GM21390 (cell line): ENCODE measurements around the gene P3H1.

Source experiments
- ATAC-seq: cut with Tn5 transposase; IDR thresholded peaks from one replicate; pipeline ENCODE4 v1.9.1; 2021; ENCODE audit not compliant: unreplicated experiment

Gene P3H1

GRCh38 chr1:42745851-42746250 is 21.0 kb downstream of the P3H1 start:
- no peak for ATAC-seq

- no peak for ATAC-seq
Observed at GRCh38 chr1:42744148-42744413, 22.7 kb downstream of the P3H1 start.

- ATAC-seq: no peak
Observed at GRCh38 chr1:42743317-42744147, 23.3 kb downstream of the P3H1 start.

- no peak for ATAC-seq
Observed at GRCh38 chr1:42742617-42743316, 24.1 kb downstream of the P3H1 start.

GRCh38 chr1:42742141-42742540 is 24.7 kb downstream of the P3H1 start:
- ATAC-seq: no peak

- no peak for ATAC-seq
Observed at GRCh38 chr1:42741706-42742105, 25.1 kb downstream of the P3H1 start.

- no peak for ATAC-seq
Observed at GRCh38 chr1:42740851-42741580, 25.8 kb downstream of the P3H1 start.

GRCh38 chr1:42739753-42740700 is 26.8 kb downstream of the P3H1 start, which contains the start of gene CLDN19:
Gene CLDN19, minus strand, starts transcription at chr1:42740236. Its CDS starts 173 bp downstream, at chr1:42740063.
- ATAC-seq: no peak

- no peak for ATAC-seq
Observed at GRCh38 chr1:42738678-42739226, 28.1 kb downstream of the P3H1 start.

- no peak for ATAC-seq
Observed at GRCh38 chr1:42737986-42738677, 28.7 kb downstream of the P3H1 start.

GRCh38 chr1:42737257-42737656 is 29.6 kb downstream of the P3H1 start:
- ATAC-seq: no peak

- no peak for ATAC-seq
Observed at GRCh38 chr1:42736571-42737200, 30.1 kb downstream of the P3H1 start.

GRCh38 chr1:42736152-42736551 is 30.7 kb downstream of the P3H1 start:
- no peak for ATAC-seq

- no peak for ATAC-seq
Observed at GRCh38 chr1:42735477-42736105, 31.2 kb downstream of the P3H1 start.

- no peak for ATAC-seq
Observed at GRCh38 chr1:42735056-42735455, 31.8 kb downstream of the P3H1 start.

- no peak for ATAC-seq
Observed at GRCh38 chr1:42734201-42735035, 32.4 kb downstream of the P3H1 start.

- no peak for ATAC-seq
Observed at GRCh38 chr1:42733415-42734200, 33.2 kb downstream of the P3H1 start.
